DMS153 (cell line): ENCODE data around the gene SHISA2.
"Not testable (repeated sequence)": the region's sequence is repeated elsewhere in the genome, so short reads cannot be mapped to it uniquely, and the experiment has no call there.

Experiments
- DNase-seq: peaks from one replicate; lab custom pipeline; 2025; lab: John Stamatoyannopoulos, UW

SHISA2 gene

DNA sequence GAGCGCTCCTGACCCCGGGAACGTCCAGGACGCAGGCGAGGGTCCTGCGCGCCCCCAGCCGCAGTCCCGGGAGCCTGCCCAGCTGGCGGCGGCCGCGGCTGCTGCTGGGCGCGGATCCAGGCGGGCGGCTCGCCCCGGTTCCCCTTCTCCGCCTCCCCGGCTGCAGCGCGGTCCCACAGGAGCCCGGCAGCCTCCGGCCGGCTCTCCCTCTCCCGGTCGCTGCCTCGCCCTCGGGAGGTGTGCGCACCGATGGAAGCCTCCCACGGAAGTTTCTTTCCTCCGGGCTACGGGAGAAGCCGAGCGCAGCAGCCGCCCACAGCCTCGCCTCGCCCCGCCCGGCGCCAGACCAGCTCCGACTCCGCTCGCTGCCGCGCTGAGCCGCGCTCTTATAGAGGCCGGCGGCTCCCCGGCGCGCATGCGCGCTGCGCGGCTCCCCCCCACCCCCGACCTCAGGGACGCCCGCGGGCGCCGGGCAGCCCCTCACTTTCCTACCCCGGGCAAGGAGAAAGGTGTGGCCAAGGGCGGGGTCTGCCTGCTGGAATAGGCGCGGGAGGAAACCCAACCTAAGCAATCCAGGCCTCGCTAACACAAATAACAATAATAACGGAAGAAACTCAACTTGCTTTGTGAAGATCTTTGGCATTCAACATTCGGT lies at the start of gene SHISA2:
Gene SHISA2 (minus strand): TSS at position 360 of the 655 bp plus-strand sequence. CDS start 1,041 bp downstream, outside the sequence.
- DNase-seq, result peak; percentile 67

DNA sequence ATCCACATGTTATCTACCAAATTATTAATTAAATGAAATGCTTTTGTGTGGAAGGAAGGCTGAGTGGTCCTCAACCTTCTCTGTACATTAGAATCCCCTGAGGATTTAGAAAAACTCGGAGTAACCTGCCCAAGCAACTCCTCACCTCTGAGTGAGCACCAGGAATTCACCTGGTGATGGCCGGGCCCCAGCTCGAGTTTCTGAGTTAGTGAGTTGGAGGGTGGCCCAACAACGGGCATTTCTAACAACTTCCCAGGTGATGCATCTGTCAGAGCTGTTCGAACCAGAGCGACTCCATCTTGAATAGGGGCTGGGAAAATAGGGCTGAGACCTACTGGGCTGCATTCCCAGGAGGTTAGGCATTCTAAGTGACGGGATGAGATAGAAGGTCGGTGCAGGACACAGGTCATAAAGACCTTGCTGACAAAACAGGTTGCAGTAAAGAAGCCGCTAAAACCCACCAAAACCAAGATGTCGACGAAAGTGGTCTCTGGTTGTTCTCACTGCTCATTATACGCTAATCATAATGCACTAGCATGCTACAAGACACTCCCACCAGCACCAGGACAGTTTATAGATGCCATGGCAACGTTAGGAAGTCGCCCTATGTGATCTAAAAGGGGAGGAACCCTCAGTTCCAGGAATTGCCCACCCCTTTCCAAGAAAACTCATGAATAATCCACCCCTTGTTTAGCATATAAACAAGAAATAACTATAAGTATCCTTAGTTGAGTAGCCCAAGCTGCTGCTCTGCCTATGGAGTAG lies 44.2 kb upstream of the SHISA2 start:
- DNase-seq, result no peak

- no peak for DNase-seq
Measured at GRCh38 chr13:26095338-26095737, 43.5 kb upstream of the SHISA2 start.

DNA sequence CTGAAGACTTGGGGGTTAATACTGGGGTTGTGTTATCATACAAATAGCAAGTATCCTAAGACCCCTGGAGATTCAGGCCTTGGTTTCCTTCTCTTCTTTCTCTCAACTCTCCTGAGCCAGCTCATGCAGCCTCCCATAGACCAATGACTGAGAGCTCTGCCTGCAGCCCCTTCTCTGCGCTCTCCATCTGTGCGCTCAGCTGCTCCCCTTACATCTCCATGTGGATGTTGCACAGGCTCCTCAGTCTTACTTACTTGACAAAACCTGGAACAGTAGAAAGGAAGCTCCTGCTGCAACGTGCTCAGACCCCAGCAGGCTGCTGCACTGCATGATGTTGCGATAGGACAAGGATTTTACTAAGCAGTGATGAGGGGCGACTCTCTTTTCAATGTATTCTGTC lies 25.0 kb upstream of the SHISA2 start:
- not testable (repeated sequence) for DNase-seq

DNA sequence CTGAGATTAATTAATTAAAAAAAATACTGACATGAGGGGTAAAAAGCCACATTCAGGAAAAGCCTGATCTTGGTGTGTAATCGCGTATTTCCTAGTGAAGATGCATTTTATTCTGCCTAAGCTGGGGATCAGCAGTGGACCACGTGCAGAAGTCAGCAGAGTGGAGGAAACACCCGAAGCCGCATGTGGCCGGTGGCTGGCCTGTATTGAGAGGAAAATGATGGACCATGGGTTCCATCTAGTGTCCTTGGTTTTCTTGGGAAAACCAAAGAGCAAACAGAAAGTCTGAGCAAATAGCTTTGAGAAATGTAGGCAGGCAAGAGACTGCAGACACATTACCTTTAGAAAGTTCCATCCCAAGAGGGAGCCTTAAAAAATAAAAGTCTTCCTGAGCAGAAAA lies 23.7 kb upstream of the SHISA2 start:
- no peak for DNase-seq

DNA sequence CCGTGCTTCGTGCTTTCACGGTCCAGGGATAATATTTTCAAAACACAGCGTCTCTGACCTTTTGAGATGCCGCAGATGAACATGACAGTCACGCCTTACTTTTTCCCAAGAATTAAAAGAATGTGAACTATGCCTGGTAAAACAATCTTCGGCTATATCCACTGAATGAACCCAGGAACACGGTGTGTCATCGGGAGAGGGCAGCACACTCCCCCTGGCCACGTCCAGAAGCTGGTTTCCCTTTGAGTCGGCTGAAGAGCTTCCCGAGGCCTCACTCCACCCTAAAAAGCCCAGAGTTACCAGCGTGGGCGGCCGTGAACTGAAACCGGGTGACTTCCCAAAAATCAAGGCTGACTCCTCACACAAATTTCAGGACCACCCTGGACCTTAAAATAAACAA lies 22.9 kb upstream of the SHISA2 start:
- DNase-seq, result no peak

- not testable (repeated sequence) for DNase-seq
Measured at GRCh38 chr13:26072335-26072734, 20.5 kb upstream of the SHISA2 start.

DNA sequence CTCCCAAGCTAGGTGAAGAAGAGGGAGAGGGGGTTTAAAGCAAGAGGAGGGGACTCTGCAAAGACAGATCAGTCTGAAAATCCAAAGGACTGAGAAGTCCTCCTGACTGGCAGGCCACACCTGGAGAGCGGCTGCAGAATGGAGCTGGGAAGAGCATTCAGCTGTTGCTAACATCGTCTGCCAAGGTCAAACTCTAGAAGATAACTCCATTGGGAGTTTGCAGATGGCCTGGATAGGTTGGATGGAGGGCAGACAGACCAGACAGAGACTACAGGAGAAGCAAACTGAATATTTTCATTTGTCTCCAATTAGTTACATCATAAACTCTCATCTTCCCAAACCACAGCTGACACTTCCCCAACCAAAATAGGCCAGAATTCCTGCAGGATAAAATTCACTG lies 19.9 kb upstream of the SHISA2 start:
- DNase-seq, result no peak

DNA sequence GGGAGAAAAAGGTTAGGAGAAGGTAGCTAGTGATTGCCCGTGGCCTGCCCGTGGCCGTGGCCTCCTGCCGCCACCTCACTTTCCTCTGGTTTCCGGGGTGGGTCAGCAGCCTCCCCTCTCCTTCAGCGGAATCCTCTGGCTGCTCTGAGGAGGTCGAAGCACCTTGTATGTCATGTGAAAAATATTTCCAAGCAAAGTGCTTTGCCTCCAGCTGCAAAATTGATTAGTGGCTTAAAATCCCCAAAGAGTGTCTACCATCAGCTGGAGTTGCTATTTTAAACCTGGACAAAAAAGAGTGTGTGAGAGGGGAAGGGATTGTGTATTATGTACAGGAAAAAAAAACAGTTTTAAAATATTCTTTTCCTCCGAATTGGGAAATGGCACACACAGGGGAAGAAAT lies 17.8 kb upstream of the SHISA2 start:
- DNase-seq, result not testable (repeated sequence)

- not testable (repeated sequence) for DNase-seq
Measured at GRCh38 chr13:26068372-26068771, 16.6 kb upstream of the SHISA2 start.

GRCh38 chr13:26067601-26068000 lies 15.8 kb upstream of the SHISA2 start:
- DNase-seq, result no peak

DNA sequence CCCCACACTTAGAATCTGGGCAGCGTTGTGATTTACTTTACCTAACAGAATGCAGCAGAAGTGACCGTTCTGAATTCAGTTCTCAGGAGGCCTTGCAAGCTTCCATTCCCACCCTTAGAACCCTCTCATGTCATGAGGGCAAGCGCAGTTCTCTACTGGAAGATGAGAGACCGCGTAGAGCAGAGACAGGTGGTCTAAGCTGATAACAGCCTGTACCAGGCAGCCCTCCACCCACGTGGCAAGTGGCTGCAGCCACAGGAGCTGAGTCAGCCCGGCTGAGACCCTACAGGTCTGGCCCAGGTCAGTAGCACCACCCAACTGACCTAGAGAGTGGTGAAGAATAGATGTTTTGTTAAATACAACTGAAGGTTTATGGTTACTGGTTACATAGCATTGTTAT lies 14.7 kb upstream of the SHISA2 start:
- DNase-seq, result not testable (repeated sequence)

- peak; percentile 47 for DNase-seq
Measured at GRCh38 chr13:26062853-26063444, 11.1 kb upstream of the SHISA2 start.

DNA sequence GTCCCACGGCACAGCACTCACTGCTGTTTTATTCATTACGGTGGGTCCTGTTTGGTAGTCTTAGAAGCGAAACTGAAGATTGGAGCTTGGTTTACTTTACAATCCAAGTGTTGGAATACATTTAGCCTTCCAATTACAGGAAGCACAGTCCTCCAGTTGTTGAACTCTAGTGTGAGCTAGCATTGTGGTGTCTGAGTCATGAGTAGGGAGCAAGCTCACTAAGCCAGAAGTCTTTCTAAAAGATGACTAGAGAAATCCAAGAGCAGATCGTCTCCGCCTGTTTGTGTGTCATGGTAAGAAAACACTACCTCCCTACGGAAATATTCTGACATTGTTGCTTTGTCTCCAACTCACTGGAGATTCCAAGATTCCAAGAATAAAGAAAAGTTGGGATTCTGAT lies 10.1 kb upstream of the SHISA2 start:
- no peak for DNase-seq

- DNase-seq, result no peak
Measured at GRCh38 chr13:26061256-26061655, 9.4 kb upstream of the SHISA2 start.

DNA sequence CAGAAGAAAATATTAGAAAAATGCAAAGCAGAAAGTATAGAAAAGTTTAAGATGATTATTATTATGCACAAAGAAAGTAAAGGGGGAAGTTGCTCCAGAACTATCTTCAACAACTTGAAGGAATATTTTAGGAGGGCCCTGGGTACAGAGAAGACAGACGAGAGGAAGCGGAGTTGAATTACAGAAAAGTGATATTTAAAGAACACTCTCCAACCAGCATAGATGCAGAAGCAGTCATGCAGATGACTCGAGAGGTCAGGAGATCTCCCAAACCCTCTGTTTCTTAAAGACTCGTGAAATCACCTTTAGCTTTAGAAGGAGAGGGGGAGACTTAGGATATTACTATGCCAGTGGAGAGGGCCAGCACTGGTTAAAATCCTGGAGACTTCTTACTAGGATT lies 8.5 kb upstream of the SHISA2 start:
- no peak for DNase-seq

GRCh38 chr13:26058704-26059103 lies 6.9 kb upstream of the SHISA2 start:
- DNase-seq, result no peak

DNA sequence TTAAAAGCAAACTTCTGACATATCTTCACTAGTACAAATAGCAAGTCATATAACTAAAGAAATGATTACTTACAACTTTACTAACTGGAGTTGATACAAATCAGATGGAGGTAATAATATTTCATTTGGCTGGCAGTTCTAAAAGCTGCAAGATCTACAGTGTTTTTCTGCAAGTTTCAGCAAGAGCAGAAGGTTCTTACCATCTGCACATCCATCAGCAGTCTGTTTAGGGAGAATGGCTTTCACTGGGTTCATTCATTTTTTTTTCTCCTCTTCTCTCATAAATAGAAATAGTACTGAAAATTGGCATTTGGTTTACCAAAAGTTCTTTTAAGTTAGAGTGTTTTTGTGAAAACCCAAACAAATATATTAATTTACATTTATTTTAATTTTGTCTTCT lies 3.1 kb upstream of the SHISA2 start:
- no peak for DNase-seq

GRCh38 chr13:26053418-26053980 lies 1.7 kb upstream of the SHISA2 start:
- DNase-seq, result no peak

DNA sequence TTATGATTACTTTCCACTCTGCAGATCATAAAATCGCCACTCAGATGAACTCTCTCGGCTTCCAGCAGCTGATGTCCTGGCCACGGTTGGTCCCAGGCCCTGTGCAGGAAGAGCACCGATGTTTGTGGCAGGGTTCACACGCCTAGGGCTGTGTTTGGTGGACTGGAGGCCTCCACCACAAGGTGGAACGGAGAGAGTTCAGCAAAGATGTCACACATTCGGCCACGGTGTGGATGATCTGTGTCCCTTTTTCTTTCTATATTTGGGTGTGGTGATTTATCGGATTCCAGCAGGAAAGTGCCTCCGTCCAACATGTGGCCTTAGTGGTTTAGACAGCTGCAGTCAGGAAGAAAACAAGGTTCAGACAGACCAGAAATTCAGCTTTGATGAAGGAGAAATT lies 521 bp upstream of the SHISA2 start:
- no peak for DNase-seq

GRCh38 chr13:26051231-26051656 lies 572 bp downstream of the SHISA2 start:
- no peak for DNase-seq

GRCh38 chr13:26050568-26051230 lies 1.1 kb downstream of the SHISA2 start:
- peak; percentile 40 for DNase-seq
